GM12801 (cell line): ENCODE data around the gene SLC5A12.

Experiments used
- CTCF ChIP-seq: IDR thresholded peaks from one replicate; pipeline ENCODE4 v1.5.1; 2011; ENCODE audit warnings: control low read depth; ENCODE audit not compliant: insufficient read length; ENCODE audit errors: extremely low read depth

Gene SLC5A12

GRCh38 chr11:26688701-26689100, 33.2 kb downstream of the SLC5A12 start:
- no peak for TF ChIP-seq CTCF

- TF ChIP-seq CTCF: no peak
Observed at GRCh38 chr11:26687351-26687750, 34.5 kb downstream of the SLC5A12 start.

- no peak for TF ChIP-seq CTCF
Observed at GRCh38 chr11:26677566-26677965, 44.3 kb downstream of the SLC5A12 start.

- TF ChIP-seq CTCF: no peak
Observed at GRCh38 chr11:26676641-26677040, 45.2 kb downstream of the SLC5A12 start.

- no peak for TF ChIP-seq CTCF
Observed at GRCh38 chr11:26675233-26675928, 46.5 kb downstream of the SLC5A12 start.

GRCh38 chr11:26665946-26666345, 55.9 kb downstream of the SLC5A12 start:
- no peak for TF ChIP-seq CTCF

GRCh38 chr11:26665036-26665435, 56.8 kb downstream of the SLC5A12 start:
- TF ChIP-seq CTCF: no peak
